Loucy (cell line): ENCODE results near the gene ECHS1.

Experiments
- H2AFZ ChIP-seq: fragments of 200-600 bp; sonication (generic); 2 replicates; pipeline ENCODE4 v1.6.0; 2016; ENCODE audit warnings: antibody characterized with exemption, mild to moderate bottlenecking, low read length, moderate library complexity
- H3F3A ChIP-seq: fragments of 200-600 bp; 2 replicates; pipeline ENCODE4 v1.6.0; 2016; ENCODE audit warnings: antibody characterized with exemption, low read depth, mild to moderate bottlenecking
- H3K27me3 ChIP-seq: fragments of 200-600 bp; sonication (generic); 2 replicates; pipeline ENCODE4 v1.6.1; 2014; ENCODE audit warnings: low read length, mild to moderate bottlenecking; ENCODE audit not compliant: insufficient read depth, poor library complexity, severe bottlenecking
- H3K36me3 ChIP-seq: fragments of 200-600 bp; sonication (generic); 2 replicates; pipeline ENCODE4 v1.6.1; 2016; ENCODE audit warnings: low read length; ENCODE audit not compliant: insufficient read depth
- H3K4me1 ChIP-seq: fragments of 200-600 bp; sonication (generic); 2 replicates; pipeline ENCODE4 v1.5.1; 2014; ENCODE audit warnings: low read length, mild to moderate bottlenecking; ENCODE audit not compliant: insufficient read depth, poor library complexity, severe bottlenecking
- H3K4me2 ChIP-seq: fragments of 200-600 bp; sonication (generic); 2 replicates; pipeline ENCODE4 v1.6.0; 2014; ENCODE audit warnings: antibody characterized with exemption, low read length, low read depth, mild to moderate bottlenecking; ENCODE audit not compliant: poor library complexity, severe bottlenecking
- H3K4me3 ChIP-seq: fragments of 200-600 bp; sonication (generic); 2 replicates; pipeline ENCODE4 v1.5.1; 2014; ENCODE audit warnings: low read length, mild to moderate bottlenecking, mixed read lengths; ENCODE audit not compliant: poor library complexity, severe bottlenecking
- H3K79me2 ChIP-seq: fragments of 200-600 bp; sonication (generic); 2 replicates; pipeline ENCODE4 v1.6.1; 2014; ENCODE audit warnings: low read length; ENCODE audit not compliant: insufficient read depth
- H3K9ac ChIP-seq: fragments of 200-600 bp; sonication (generic); 2 replicates; pipeline ENCODE4 v1.6.0; 2014; ENCODE audit warnings: mild to moderate bottlenecking, low read depth, low read length, moderate library complexity; ENCODE audit not compliant: poor library complexity, severe bottlenecking
- H3K9me2 ChIP-seq: fragments of 200-600 bp; sonication (generic); replicated peaks from 2 replicates; pipeline ENCODE4 v1.6.1; 2016; ENCODE audit warnings: low read depth, low read length, mixed read lengths
- H3K9me3 ChIP-seq: fragments of 200-600 bp; sonication (generic); 2 replicates; pipeline ENCODE4 v1.6.1; 2014; ENCODE audit warnings: mild to moderate bottlenecking, antibody characterized with exemption, low read length, low read depth; ENCODE audit not compliant: insufficient read depth
- H4K20me1 ChIP-seq: fragments of 200-600 bp; sonication (generic); 2 replicates; pipeline ENCODE4 v1.6.0; 2014; ENCODE audit warnings: antibody characterized with exemption, low read length, mild to moderate bottlenecking; ENCODE audit not compliant: insufficient read depth, poor library complexity, severe bottlenecking
- EZH2phosphoT487 ChIP-seq: fragments of 200-600 bp; IDR thresholded peaks from 2 replicates; pipeline ENCODE4 v1.6.1; 2018; ENCODE audit warnings: antibody characterized with exemption, mild to moderate bottlenecking, moderate library complexity, borderline replicate concordance
- TF ChIP-seq, protein P1 (sequence below): fragments of 200-600 bp; sonication (generic); conservative IDR thresholded peaks from 2 replicates; pipeline ENCODE4 v1.5.1; 2014; ENCODE audit warnings: mild to moderate bottlenecking, antibody characterized with exemption, low read length

The ECHS1 gene

GRCh38 chr10:133315847-133316246 is 57.3 kb downstream of the ECHS1 start:
- no peak overlapping the region for H3K4me2 ChIP-seq
- H3K4me3 ChIP-seq, result no peak overlapping the region
- TF ChIP-seq, protein P1, sequence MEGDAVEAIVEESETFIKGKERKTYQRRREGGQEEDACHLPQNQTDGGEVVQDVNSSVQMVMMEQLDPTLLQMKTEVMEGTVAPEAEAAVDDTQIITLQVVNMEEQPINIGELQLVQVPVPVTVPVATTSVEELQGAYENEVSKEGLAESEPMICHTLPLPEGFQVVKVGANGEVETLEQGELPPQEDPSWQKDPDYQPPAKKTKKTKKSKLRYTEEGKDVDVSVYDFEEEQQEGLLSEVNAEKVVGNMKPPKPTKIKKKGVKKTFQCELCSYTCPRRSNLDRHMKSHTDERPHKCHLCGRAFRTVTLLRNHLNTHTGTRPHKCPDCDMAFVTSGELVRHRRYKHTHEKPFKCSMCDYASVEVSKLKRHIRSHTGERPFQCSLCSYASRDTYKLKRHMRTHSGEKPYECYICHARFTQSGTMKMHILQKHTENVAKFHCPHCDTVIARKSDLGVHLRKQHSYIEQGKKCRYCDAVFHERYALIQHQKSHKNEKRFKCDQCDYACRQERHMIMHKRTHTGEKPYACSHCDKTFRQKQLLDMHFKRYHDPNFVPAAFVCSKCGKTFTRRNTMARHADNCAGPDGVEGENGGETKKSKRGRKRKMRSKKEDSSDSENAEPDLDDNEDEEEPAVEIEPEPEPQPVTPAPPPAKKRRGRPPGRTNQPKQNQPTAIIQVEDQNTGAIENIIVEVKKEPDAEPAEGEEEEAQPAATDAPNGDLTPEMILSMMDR, result no peak
- TF ChIP-seq EZH2phosphoT487, result no peak
- no peaks in the 10 kb centered on the region for H3K9me2 ChIP-seq
- no peaks in the 10 kb centered on the region for H4K20me1 ChIP-seq
- no peak overlapping the region for H3K9ac ChIP-seq
- no peak overlapping the region for H2AFZ ChIP-seq
- H3F3A ChIP-seq, result no peaks in the 10 kb centered on the region; the same call in 1 of the 2 replicates
- no peaks in the 10 kb centered on the region for H3K9me3 ChIP-seq
- no peaks in the 10 kb centered on the region for H3K4me1 ChIP-seq
- H3K36me3 ChIP-seq, result no peaks in the 10 kb centered on the region
- no peaks in the 10 kb centered on the region for H3K27me3 ChIP-seq
- H3K79me2 ChIP-seq, result no peaks in the 10 kb centered on the region

DNA sequence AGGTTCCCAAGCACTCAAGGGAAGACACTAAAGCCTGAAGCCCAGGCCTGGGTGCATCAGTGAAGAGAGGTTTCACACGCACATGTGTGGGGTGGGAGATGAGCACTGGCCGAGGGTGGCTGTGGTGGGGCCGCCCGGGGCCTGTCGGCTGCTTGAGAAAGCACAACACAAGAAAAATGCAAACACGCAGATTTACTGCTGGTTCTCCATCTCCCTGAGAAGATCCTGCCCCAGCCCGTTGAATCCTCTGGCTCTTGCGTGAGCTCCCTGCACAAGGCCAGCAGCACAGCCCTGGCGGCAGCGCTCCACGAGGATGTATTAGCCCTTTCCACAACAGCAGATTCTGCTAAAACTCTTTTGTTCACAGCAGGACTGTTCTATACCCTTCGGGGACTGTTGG is 58.2 kb downstream of the ECHS1 start:
- no peak overlapping the region for H3K4me3 ChIP-seq
- H3K9ac ChIP-seq, result no peak overlapping the region
- H3K27me3 ChIP-seq, result no peaks in the 10 kb centered on the region
- H3K79me2 ChIP-seq, result 0 out of 2 replicates have a peak, but pooled peaks cover under 1% of the 10 kb centered on the region
- H3K36me3 ChIP-seq, result no peaks in the 10 kb centered on the region
- H3K9me2 ChIP-seq, result no peaks in the 10 kb centered on the region
- no peaks in the 10 kb centered on the region; the same call in 1 of the 2 replicates for H3F3A ChIP-seq
- no peak overlapping the region for H3K4me2 ChIP-seq
- TF ChIP-seq, protein P1, result no peak
- no peak for TF ChIP-seq EZH2phosphoT487
- no peaks in the 10 kb centered on the region for H3K4me1 ChIP-seq
- no peak overlapping the region for H2AFZ ChIP-seq
- no peaks in the 10 kb centered on the region for H3K9me3 ChIP-seq
- no peaks in the 10 kb centered on the region for H4K20me1 ChIP-seq

GRCh38 chr10:133313192-133313591 is 60.0 kb downstream of the ECHS1 start:
- peaks cover 7% of the 10 kb centered on the region for H3K4me1 ChIP-seq
- H4K20me1 ChIP-seq, result peaks cover 5% of the 10 kb centered on the region
- H3K79me2 ChIP-seq, result peaks cover 11% of the 10 kb centered on the region
- H3K27me3 ChIP-seq, result no peaks in the 10 kb centered on the region
- H3K36me3 ChIP-seq, result no peaks in the 10 kb centered on the region
- H2AFZ ChIP-seq, result no peak overlapping the region
- no peaks in the 10 kb centered on the region for H3K9me2 ChIP-seq
- H3K4me3 ChIP-seq, result no peak overlapping the region
- H3K9ac ChIP-seq, result no peak overlapping the region
- H3K9me3 ChIP-seq, result no peaks in the 10 kb centered on the region
- no peaks in the 10 kb centered on the region; the same call in 1 of the 2 replicates for H3F3A ChIP-seq
- no peak overlapping the region for H3K4me2 ChIP-seq
- TF ChIP-seq, protein P1, result no peak
- no peak for TF ChIP-seq EZH2phosphoT487
